Neural crest cell (in vitro differentiated cells): ENCODE measurements around the gene PKP3. TPM values are rescaled to one million over a fixed set of nuclear protein-coding genes. Genes with fewer than 3 reads are reported as not detected.

ENCODE experiments used
- DNase-seq: peaks from one replicate; pipeline ENCODE4 v3.0.0; 2021; ENCODE audit warnings: low read depth, mixed read lengths, low spot score
- H3K27ac Mint-ChIP-seq: one replicate; pipeline ENCODE4 v1.8.0; 2021; ENCODE audit warnings: mild to moderate bottlenecking, mixed read lengths; ENCODE audit not compliant: unreplicated experiment
- H3K27me3 Mint-ChIP-seq: 2 replicates; pipeline ENCODE4 v1.8.0; 2021; ENCODE audit warnings: low read depth, mild to moderate bottlenecking, mixed read lengths
- H3K36me3 Mint-ChIP-seq: 2 replicates; pipeline ENCODE4 v1.8.0; 2021; ENCODE audit warnings: low read depth, mild to moderate bottlenecking, mixed read lengths
- H3K4me1 Mint-ChIP-seq: 2 replicates; pipeline ENCODE4 v1.8.0; 2021; ENCODE audit warnings: mixed read lengths
- H3K4me3 Mint-ChIP-seq: one replicate; pipeline ENCODE4 v1.8.0; 2021; ENCODE audit warnings: mild to moderate bottlenecking, mixed read lengths
- H3K9me3 Mint-ChIP-seq: 2 replicates; pipeline ENCODE4 v1.8.0; 2021; ENCODE audit warnings: mixed read lengths
- CTCF ChIP-seq: fragments of 200-600 bp; sonication (generic); conservative IDR thresholded peaks from 2 replicates; pipeline ENCODE4 v1.5.0; 2021; ENCODE audit warnings: antibody characterized with exemption, mild to moderate bottlenecking
- total RNA-seq: library from RNA; stranded (reverse); gene quantifications from 2 replicates; pipeline ENCODE4 v1.2.1, GENCODE V29; 2021

Gene PKP3
- total RNA-seq, 1 donor from 2014 or later, result 0.42 TPM

GRCh38 chr11:391117-392017 lies 2.6 kb upstream of the PKP3 start:
- H3K36me3 Mint-ChIP-seq, result peaks cover 2% of the 10 kb centered on the region
- TF ChIP-seq CTCF, result no peak
- H3K4me3 Mint-ChIP-seq, result no peak overlapping the region
- no peaks in the 10 kb centered on the region for H3K4me1 Mint-ChIP-seq
- no peak for DNase-seq
- peaks cover 3% of the 10 kb centered on the region for H3K9me3 Mint-ChIP-seq
- no peak overlapping the region for H3K27ac Mint-ChIP-seq
- peaks cover 4% of the 10 kb centered on the region for H3K27me3 Mint-ChIP-seq

GRCh38 chr11:392102-392777 lies 1.8 kb upstream of the PKP3 start:
- no peaks in the 10 kb centered on the region for H3K4me1 Mint-ChIP-seq
- peaks cover 4% of the 10 kb centered on the region for H3K27me3 Mint-ChIP-seq
- no peak for DNase-seq
- H3K9me3 Mint-ChIP-seq, result peaks cover under 1% of the 10 kb centered on the region
- peaks cover under 1% of the 10 kb centered on the region for H3K36me3 Mint-ChIP-seq
- H3K4me3 Mint-ChIP-seq, result no peak overlapping the region
- no peak for TF ChIP-seq CTCF
- H3K27ac Mint-ChIP-seq, result no peak overlapping the region

- Mint-ChIP-seq H3K4me3 (no peak overlapping the region), H3K4me1 (no peaks in the 10 kb centered on the region), H3K27ac (no peak overlapping the region), H3K27me3 (peaks cover under 1% of the 10 kb centered on the region), H3K36me3 (no peaks in the 10 kb centered on the region), H3K9me3 (no peaks in the 10 kb centered on the region)
- DNase-seq, result no peak
- no peak for TF ChIP-seq CTCF
Measured at GRCh38 chr11:393219-394033, 583 bp upstream of the PKP3 start.

GRCh38 chr11:394858-395655 lies 1.0 kb downstream of the PKP3 start:
- H3K4me3 Mint-ChIP-seq, result no peak overlapping the region
- no peak overlapping the region for H3K27ac Mint-ChIP-seq
- H3K36me3 Mint-ChIP-seq, result no peaks in the 10 kb centered on the region
- peaks cover 3% of the 10 kb centered on the region for H3K27me3 Mint-ChIP-seq
- H3K4me1 Mint-ChIP-seq, result no peaks in the 10 kb centered on the region
- TF ChIP-seq CTCF, result no peak
- DNase-seq, result no peak
- H3K9me3 Mint-ChIP-seq, result peaks cover 2% of the 10 kb centered on the region

- Mint-ChIP-seq H3K27ac (no peak overlapping the region), H3K4me3 (no peak overlapping the region), H3K36me3 (no peaks in the 10 kb centered on the region), H3K9me3 (peaks cover 2% of the 10 kb centered on the region), H3K27me3 (peaks cover 3% of the 10 kb centered on the region), H3K4me1 (no peaks in the 10 kb centered on the region)
- no peak for TF ChIP-seq CTCF
- DNase-seq, result no peak
Measured at GRCh38 chr11:395866-396265, 1.9 kb downstream of the PKP3 start.
